GM18508 (cell line): ENCODE results near the gene UFSP1.
A peak's percentile ranks its signal among the peaks of the same experiment; 100 is the strongest.

Experiments
- ATAC-seq: cut with Tn5 transposase; IDR thresholded peaks from one replicate; pipeline ENCODE4 v1.9.1; 2021; ENCODE audit warnings: moderate number of reproducible peaks; ENCODE audit not compliant: insufficient read depth, unreplicated experiment

The UFSP1 gene

DNA sequence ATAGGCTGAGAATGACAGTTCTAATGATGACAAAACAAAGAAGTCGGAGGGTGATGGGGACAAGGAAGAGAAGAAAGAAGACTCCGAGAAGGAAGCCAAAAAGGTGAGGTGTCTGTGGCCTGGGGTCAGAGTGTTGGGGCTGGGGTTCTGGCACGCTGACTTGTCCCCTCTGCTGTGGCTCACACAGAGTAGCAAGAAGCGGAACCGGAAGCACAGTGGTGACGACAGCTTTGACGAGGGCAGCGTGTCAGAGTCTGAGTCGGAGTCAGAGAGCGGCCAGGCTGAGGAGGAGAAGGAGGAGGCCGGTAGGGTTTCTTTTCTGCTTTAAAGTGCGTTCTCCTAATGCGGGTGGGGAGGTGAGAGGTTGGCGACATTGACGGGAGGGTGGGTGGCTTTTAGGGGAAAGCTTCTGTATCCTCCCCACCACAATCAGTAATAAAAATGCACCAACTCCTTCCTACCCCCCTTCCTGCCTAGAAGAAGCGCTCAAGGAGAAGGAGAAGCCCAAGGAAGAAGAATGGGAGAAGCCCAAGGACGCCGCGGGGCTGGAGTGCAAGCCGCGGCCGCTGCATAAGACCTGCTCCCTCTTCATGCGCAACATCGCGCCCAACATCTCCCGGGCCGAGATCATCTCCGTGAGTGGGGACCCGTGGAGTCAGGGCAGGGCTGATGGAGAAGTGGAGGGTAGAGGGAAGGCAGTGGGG lies 4.6 kb downstream of the UFSP1 start:
- no peak for ATAC-seq

DNA sequence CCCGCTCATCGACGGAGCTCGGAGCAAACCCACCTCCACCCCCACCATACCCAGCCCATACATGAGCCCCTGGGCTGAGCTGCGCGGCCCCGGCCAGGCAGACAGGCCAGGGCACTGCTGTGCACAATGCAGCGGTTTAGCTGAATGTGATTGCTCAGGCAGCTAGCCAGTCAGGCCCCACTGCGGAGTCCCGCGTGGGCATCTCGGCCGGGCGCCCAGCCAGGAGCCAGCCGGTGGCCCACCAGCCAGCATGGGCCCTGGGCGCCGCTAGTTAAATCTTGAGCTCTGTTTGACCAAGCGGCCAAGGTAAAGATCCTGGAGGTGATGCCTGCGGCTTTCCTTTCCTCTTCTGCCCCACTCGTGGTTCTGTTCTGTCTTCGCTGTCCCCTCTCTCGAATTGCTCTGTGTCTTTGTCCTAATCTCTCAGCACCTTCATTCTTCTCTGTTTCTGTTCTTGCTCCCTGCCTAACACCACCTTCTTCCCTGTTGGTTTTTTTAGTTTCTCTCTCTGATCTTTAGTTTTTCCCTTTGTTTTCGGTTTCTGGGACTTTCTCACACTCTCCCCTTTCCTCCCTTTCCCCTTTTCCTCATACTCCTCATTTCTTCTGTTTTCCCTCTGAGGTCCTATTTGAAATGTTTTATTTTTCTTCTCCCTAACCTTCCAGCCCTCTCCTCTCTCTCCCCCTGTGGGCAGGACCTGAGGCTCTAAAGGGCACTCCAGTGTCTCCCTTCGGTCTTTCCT lies 6.6 kb downstream of the UFSP1 start:
- no peak for ATAC-seq

DNA sequence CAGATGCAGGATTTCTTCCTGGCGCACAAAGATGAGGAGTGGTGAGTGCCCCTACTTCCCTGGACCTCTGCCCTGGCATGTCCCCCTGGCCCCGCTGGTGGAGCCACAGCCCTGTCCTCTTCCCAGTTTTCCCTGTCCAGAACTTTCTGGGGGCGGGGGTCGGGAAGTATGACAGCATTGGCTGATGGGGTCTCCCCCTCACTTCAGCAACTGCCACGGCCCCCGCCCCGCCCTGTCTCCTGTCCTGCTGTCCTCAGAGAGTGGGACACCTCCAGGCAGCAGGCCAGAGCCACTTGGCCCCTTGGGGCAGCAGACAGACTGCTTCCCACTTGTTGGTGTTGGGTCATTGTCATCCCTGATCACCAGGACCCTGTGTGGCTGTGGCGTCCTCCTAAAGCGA lies 7.3 kb downstream of the UFSP1 start:
- no peak for ATAC-seq

DNA sequence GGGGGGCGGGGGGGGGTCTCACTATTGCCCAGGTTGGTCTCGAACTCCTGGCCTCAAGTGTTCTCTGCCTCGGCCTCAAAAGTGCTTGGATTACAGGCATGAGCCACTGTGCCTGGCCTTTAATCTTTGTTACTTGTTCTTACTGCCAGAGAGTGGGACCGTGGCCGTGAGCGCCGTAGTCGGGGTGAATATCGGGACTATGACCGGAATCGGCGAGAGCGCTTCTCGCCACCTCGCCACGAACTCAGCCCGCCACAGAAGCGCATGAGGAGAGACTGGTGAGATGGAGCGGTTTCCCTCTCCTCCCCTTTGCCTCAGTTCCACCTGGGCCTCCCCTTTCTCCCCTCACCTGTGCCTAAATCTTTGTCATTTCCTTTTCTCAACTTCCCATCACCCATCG lies 8.4 kb downstream of the UFSP1 start:
- ATAC-seq: no peak

DNA sequence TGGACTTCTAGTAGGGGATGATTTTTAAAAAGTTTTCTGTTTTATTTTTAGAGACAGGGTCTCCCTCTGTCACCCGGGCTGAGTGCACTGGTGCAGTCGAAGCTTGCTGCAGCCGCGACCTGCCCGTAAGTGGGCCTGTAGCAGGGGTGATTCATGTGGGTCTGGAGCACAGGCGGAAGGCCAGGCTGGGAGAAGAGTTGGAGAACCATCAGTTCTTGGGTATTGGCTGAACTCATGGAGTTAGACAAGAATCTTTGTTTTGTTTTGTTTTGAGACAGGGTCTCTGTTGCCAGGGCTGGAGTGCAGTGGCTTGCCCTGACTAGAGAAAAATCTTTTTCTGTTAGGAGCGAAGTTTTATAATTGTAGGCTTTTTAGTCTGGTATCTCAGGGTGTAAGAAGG lies 8.9 kb downstream of the UFSP1 start:
- no peak for ATAC-seq

DNA sequence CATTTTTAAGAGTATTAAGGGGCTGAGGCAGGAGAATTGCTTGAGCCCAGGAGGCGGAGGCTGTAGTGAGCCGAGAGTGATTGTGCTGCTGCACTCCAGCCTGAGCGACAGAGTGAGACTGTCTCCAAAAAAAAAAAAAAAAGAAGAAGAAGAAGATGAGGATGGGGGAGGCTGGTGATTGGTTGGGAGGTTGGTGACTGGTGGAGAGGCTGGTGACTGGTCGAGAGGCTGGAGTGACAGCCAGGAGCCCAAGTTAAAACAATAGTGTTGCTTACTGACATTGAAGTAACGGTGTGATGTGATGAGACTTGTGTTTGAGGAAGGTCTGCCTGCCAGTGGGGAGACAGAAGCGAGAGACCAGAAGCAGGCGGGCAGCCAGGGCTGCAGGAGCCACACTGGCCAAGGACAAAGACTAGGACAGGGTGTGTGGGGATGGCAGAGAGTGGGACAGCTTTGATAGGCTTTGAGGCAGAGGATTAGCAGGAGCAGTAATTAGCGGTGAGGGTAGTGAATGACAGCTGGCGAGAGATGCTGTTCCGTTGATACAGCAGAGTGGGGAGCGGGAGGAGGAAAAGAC lies 9.7 kb downstream of the UFSP1 start:
- no peak for ATAC-seq

DNA sequence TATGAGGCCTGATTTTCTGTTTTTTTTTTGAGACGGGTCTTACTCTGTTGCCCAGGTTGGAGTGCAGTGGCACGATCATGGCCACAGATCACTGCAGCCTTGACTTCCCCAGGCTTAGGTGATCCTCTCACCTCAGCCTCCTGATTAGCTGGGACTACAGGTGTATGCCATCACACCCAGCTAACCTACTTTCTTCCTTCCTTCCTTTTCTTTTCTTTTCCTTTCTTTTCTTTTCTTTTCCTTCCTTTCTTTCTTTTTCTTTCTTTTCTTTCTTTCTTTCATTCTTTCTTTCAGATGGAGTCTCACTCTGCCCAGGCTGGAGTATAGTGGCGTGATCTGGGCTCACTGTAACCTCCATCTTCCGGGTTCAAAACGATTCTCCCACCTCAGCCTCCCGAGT lies 10.8 kb downstream of the UFSP1 start:
- ATAC-seq: no peak

DNA sequence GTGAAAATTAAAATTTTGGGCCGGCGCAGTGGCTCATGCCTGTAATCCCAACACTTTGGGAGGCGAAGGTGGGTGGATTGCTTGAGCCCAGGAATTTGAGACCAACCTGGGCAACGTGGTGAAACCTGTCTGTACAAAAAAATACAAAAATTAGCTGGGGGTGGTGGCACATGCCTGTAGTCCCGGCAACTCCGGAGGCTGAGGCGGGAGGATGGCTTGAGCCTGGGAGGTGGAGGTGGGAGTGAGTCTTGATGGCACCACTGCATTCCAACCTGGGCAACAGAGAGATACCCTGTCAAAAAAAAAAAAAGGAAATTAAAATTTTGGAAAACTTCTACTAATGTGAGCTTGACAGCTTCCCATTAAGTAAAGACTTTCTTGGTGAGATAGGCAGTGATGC lies 11.5 kb downstream of the UFSP1 start:
- no peak for ATAC-seq

DNA sequence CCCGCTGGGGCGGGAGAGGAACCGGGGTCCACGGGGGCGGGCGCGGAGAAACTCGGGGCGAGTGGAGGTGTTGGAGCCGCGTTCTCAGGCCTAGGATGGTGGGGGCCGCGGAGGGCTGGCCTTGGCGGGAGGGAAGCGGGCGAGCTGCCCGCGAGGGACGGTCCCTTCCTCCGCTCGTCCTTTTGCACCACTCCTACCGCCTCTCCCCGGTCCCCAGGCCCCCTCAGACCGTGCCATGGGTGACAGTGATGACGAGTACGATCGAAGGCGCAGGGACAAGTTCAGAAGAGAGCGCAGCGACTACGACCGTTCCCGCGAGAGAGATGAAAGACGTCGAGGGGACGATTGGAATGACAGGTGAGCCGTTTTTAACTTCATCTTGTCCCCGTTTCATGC lies 14.2 kb downstream of the UFSP1 start:
- ATAC-seq: no peak

DNA sequence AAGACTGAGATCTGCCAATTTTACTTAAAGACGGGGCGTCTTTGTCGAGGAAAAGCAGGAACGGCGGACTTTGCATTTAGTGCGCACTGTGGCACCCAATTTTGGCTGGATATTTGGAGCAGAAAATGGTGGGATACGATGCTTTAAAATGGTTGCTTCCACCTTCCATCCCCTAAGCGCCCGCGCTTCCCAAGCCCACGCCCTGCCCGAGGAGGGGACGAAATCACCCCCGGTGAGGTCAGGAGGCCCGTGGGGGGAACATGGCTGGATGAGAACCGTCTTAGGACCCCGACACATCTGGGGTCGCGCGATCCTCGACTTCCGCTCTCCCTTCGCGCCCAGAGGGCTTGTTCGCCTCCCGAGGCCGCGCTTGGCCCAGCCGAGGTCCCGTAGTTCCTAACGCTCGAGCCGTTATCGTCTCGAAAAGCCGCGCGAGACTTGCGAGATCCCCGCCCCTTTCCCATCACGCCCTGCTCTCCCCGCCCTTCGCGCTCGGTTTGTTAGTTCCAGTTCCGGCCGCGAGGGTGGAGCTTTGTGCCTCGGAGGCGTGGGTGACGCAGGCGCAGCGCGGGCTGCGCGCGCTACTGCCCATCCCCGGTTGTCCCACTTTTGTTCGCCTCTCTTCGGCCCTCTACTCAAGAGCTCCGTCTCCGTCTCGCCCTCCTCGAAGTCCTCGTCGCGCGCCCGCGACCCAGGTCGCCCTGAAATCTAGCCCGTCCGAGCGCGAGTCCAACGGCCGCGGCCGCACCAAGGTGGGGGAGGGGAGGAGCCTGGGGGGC lies 14.7 kb downstream of the UFSP1 start, which contains the start of gene SRRT:
Gene SRRT, plus strand, starts transcription at position 527 of the 779 bp plus-strand sequence. CDS start 488 bp downstream, outside the sequence.
- peak; percentile 54 for ATAC-seq

DNA sequence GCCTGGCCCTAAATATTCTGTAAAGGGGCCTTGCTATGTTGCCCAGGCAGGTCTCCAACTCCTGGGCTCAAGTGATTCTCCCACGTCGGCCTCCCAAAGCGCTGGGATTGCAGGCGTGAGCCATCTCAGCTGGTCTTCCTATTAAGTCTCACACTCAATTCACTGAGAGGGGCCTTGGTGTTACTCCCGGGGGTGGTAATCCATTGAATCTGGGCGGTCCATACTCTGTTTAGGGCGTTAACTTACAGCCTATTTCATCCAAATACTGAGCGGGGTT lies 15.3 kb downstream of the UFSP1 start:
- no peak for ATAC-seq

DNA sequence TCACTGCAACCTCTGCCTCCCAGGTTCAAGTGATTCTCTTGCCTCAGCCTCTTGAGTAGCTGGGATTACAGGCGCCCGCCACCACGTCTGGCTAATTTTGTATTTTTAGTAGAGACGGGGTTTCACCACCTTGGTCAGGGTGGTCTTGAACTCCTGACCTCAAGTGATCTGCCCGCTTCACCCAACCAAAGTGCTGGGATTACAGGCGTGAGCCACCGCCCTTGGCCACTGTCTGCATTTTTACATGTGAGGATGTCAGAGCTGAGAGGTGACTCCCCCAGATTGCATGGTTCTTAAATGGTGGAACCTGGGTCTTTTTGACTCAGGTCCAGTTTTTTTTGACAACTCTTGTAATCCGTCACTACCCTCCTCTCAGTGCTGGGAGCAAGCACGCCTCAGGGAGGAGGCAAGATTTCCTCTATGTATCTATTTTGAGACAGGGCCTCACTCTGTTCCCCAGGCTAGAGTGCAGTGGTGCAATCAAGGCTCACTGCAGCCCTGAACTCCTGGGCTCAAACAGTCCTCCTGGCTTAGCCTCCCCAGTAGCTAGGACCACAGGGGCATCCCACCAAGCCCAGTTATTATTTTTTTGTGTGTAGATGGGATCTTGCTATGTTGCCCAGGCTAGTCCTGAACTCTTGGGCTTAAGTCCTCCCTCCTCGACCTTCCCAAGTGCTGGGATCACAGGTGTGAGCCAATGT lies 15.8 kb downstream of the UFSP1 start:
- no peak for ATAC-seq

DNA sequence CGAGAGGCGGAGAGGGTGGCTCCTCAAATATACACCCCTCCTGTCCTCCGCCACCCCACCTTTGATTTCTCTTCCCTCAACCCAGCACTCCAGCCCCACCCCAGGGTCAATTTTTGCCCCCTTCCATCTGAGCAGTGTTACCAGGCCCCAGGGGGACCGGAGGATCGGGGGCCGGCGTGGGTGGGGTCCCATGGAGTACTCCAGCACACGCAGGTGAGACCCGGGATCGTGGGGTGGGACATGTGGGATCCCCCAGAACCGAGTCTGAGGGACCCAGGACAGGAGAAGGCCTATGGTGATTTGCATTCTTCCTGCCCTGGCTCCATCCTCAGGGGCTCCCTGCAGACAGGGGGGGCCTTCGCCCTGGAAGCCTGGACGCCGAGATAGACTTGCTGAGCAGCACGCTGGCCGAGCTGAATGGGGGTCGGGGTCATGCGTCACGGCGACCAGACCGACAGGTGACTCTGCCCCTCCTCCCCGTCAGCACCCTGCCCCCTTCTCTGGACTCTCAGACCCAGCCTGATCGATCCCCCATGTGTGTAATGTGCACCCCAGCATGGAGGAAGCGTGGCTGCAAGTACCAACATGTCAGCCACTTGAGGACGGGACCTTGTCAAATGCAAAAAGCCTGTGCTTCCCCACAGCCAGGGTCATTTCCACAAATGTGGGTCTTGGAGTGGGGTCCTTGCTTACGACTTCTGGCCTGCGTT lies 21.6 kb downstream of the UFSP1 start:
- ATAC-seq: no peak

DNA sequence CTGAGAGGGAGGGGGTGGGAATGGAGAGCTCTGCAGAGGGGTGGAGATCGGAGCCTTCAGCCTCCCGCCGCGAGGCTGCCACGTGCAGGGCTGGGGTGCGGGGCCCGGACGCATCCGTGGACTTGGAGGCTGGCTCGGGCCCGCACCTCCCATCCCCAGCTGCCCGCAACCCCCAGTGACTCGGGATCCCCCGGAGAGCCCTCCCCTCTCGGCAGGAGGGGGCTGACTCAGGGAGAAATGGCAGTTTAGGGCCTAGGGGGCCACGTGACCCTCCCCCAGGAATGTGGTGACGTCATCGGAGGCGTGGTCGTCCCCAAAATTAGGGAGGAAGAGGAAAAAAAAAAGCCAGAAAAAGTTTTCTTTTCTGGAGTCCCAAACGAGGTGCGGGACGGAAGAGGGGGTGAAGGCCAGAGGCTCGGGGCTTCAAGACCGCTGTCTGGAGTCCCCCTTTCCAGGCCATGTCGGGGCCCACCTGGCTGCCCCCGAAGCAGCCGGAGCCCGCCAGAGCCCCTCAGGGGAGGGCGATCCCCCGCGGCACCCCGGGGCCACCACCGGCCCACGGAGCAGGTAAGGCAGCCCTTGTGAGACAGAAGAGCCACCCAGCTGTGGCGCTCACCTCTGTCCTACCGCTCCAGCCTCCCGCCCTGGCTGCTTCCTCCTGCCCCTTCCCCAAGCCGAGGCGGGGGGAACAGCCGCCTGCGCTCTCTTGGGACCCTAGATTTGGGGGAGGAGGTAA lies 22.3 kb downstream of the UFSP1 start, which contains the start of gene TRIP6:
Gene TRIP6, plus strand, starts transcription at position 348 of the 736 bp plus-strand sequence. Its CDS starts 111 bp downstream, at position 459.
- no peak for ATAC-seq

DNA sequence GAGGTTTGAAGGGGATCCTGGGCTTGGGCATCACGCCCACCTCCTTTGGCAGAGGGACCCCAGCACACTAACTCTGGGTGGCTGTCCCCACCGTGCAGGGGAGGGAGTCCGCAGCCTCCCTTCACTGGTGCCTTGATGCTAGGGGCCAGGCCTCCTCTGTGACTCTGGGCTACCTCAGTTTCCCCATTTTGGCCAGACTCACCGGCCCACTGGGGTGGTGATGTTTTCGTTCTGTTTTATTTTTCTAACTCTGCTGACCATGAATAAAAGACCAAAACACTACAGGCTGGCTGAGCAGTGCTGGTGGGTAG lies 22.8 kb downstream of the UFSP1 start:
- no peak for ATAC-seq

DNA sequence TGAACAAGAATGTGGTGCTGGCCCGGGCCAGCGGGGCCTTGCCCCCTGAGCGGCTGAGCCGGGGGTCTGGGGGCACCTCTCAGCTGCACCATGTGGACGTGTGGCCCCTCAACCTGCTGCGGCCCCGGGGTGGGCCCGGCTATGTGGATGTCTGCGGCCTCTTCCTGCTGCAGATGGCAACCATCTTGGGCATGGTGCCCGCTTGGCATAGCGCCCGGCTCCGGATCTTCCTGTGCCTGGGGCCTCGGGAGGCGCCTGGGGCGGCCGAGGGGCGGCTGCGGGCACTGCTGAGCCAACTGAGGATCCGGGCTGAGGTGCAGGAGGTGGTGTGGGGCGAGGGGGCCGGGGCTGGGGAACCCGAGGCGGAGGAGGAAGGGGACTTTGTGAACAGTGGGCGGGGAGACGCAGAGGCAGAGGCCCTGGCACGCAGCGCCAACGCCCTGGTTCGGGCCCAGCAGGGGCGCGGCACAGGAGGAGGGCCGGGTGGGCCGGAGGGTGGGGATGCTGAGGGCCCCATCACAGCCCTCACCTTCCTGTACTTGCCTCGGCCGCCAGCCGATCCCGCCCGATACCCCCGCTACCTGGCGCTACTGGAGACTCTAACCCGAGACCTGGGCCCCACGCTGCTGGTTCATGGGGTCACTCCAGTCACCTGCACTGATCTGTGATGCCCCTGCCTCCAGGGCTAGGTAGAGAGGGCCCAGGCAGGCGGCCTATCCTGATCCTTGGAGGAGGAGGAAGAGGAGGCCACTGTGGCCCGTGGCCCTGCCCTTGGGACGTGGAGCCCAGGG lies 23.4 kb downstream of the UFSP1 start:
- ATAC-seq: no peak

DNA sequence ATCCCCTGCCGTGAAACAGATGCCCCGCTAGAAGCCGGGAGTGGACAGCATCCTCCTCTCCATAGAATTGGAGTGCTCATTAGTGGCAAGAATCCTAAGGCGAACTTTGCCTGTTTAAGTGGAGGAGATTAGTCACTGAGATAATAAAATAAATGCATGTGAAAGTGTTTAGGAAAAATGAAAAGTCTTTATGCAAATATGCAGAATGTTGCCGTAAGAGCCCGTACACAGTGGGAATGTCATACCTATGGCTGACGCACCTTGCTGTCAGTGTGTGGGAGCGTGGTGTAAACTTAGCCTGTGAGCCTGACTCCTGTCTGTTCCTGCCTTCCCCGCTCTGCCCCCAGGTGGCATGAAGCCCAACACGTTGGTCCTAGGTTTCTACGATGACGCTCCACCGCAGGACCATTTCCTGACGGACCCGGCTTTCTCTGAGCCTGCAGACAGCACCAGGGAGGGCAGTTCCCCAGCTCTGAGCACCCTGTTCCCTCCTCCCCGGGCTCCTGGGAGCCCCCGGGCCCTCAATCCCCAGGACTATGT lies 24.1 kb downstream of the UFSP1 start:
- ATAC-seq: no peak

DNA sequence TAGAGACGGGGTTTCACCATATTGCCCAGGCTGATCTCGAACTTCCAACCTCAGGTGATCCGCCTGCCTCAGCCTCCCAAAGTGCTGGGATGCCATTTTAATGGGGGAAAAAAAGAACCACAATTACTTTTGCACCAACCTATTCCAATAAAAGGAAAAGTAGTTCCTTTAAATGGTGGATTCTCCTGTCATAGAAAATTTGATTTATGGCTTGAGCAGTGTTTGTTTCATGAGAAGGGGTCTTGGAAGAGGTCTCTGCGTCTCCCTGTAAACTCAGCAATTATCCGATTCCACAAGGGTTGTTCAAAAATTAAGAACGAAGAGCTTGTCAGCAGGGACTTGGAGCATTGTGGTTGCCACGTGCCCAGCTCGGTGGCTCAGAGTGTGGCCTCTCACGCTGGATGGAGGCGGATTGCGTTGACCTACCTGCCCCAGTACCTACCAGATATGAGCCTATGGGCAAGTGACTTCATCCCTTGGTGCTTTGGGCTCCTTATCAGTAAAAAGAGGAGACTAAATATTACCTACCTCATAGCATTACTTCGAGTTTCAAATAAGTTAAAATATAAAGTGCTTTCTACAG lies 25.2 kb downstream of the UFSP1 start:
- no peak for ATAC-seq
